AG10803 (cell line): ENCODE results near the gene THSD7A.

ENCODE experiments used
- DNase-seq: peaks from one replicate; pipeline ENCODE4 v3.0.0; 2010; ENCODE audit warnings: low read depth
- H3K4me3 ChIP-seq: 2 replicates; pipeline ENCODE4 v1.5.1; 2011; ENCODE audit warnings: mild to moderate bottlenecking, low read length, control low read depth
- TF ChIP-seq, protein P1 (sequence below): conservative IDR thresholded peaks from 2 replicates; pipeline ENCODE4 v1.5.1; 2011; ENCODE audit warnings: mild to moderate bottlenecking, low read length, control low read depth, inconsistent platforms

Gene THSD7A

GRCh38 chr7:11507929-11508328 lies 324.1 kb downstream of the THSD7A start:
- DNase-seq: no peak
- TF ChIP-seq, protein P1, sequence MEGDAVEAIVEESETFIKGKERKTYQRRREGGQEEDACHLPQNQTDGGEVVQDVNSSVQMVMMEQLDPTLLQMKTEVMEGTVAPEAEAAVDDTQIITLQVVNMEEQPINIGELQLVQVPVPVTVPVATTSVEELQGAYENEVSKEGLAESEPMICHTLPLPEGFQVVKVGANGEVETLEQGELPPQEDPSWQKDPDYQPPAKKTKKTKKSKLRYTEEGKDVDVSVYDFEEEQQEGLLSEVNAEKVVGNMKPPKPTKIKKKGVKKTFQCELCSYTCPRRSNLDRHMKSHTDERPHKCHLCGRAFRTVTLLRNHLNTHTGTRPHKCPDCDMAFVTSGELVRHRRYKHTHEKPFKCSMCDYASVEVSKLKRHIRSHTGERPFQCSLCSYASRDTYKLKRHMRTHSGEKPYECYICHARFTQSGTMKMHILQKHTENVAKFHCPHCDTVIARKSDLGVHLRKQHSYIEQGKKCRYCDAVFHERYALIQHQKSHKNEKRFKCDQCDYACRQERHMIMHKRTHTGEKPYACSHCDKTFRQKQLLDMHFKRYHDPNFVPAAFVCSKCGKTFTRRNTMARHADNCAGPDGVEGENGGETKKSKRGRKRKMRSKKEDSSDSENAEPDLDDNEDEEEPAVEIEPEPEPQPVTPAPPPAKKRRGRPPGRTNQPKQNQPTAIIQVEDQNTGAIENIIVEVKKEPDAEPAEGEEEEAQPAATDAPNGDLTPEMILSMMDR: no peak
- no peak overlapping the region for H3K4me3 ChIP-seq

DNA sequence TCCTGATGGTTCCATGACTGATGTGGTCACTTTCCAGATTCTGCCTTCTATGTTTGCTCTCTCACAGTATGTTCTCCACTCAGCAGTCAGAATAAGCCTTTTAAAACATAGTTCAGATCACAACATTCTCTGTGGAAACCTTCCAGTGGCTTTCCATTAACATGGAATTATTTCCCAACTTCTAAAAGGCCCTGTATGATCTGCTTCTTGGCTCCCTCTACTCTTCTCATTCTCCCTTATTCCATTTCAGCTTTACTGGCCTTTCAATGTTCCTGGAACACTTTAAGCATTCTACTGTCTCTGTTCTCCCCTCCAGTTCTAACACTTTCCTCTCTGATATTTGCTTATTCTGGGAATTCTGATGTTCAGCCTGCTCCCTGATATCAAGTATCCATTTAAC lies 325.6 kb downstream of the THSD7A start:
- TF ChIP-seq, protein P1: no peak
- no peak for DNase-seq
- no peak overlapping the region for H3K4me3 ChIP-seq

DNA sequence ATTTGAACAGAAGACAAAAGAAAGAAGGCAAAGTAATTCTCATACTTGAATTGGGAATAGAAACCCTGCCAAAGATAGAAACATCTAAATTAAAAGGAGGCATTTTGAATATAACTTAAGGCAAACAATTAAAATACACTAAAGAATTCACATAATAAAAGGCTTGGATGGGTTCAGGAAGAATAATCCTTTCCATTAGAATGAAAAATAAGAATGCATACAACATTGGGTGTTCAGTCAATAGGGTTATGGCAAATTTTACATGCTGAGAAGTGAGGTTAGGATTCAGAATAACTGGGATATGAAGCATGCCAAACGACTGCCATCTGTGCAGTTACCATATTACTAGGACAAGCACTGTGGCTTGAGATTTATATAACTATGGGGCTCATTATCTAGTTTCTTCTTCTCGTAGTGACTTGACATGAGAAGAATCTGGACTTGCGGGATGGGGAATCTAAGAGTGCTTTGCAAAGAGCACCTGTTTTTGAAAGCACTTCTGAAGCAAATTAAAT lies 326.5 kb downstream of the THSD7A start:
- DNase-seq: no peak
- H3K4me3 ChIP-seq: no peak overlapping the region
- TF ChIP-seq, protein P1: no peak

GRCh38 chr7:11492307-11492706 lies 339.7 kb downstream of the THSD7A start:
- TF ChIP-seq, protein P1: no peak
- DNase-seq: no peak
- no peak overlapping the region for H3K4me3 ChIP-seq

DNA sequence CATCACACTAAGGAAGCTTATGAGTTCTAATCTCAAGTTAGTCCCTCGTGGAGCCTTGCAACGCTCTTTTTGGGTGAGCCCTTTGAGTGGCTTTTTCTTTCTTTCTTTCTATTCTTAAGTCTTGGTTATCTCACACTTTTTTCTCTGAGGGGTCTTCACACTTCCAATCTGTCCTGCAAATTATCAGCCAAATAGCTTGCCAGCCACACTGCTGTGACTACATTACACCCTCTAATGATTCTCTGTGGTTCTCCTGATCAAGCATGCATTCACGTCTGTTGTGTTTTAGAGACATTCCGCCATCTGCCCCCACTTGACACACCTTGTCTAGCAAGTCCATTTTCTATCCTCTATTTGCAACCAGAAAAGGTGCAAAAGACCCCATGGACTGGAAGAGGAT lies 340.2 kb downstream of the THSD7A start:
- TF ChIP-seq, protein P1: no peak
- DNase-seq: no peak
- H3K4me3 ChIP-seq: no peak overlapping the region

DNA sequence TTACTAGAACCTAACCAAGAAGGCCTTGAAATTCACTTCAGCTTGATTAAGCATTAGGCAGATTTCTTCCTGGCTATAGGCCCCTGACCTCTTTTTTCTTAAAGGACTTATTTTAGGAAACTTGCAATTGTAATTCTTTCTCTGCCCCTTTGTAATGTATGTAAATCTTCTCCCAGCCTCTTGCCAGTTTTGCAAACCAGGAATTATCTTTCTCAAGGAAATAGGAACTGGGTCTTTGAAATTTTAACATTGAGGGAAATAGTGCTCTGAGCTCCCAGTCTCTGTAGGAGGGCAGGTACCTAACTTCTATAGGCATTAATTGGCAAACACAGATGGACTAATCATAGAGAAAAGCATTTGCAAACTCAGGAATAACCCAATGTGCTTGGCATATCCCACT lies 342.7 kb downstream of the THSD7A start:
- no peak for DNase-seq
- H3K4me3 ChIP-seq: no peak overlapping the region
- TF ChIP-seq, protein P1: no peak

DNA sequence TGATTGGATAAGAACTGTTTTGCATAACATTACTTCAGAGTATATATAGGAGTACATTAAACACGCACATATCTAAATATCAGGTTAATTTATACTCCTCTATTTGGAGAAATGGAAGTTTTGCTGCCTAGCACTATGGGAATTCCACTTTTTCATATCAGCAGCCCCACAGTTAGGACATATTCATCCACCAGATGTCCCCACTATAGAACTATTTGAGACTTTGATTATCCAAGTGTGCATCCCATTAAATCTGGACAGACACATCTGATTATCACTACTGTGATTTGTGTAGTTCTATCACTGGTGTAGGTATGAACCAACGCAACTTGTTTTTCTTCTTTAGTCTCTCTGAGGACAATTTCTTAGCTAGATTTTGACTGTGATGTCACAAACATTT lies 345.7 kb downstream of the THSD7A start:
- TF ChIP-seq, protein P1: no peak
- DNase-seq: no peak

More for the DNA sequence above, 345.7 kb downstream of the THSD7A start:
- no peak overlapping the region for H3K4me3 ChIP-seq
